OCI-LY7 (cell line): ENCODE measurements around the gene LRIF1. TPM values are rescaled to one million over a fixed set of nuclear protein-coding genes. Genes with fewer than 3 reads are reported as not detected.

Source experiments
- BruUV-seq: library from RNA; stranded (reverse); fragments of 400-500 nt; replicated peaks from 2 replicates; lab custom pipeline; 2021; lab: Mats Ljungman, UMichigan
- CTCF ChIA-PET: fragments of 300-600 bp; sonication (Branson Sonifier 250); formaldehyde crosslinking; loops from one replicate; lab custom pipeline; 2022; ENCODE audit warnings: antibody characterized with exemption; ENCODE audit not compliant: unreplicated experiment; lab: Charles Lee
- POLR2A ChIA-PET: fragments of 300-600 bp; sonication (Branson Sonifier 250); formaldehyde crosslinking; loops from one replicate; lab custom pipeline; 2022; ENCODE audit warnings: antibody characterized with exemption; lab: Charles Lee
- DNase-seq: peaks from one replicate; pipeline ENCODE4 v3.0.0-alpha.2; 2015; ENCODE audit warnings: low spot score
- H2AFZ ChIP-seq: fragments of 200-600 bp; sonication (generic), shearing (Covaris generic); 2 replicates; pipeline ENCODE4 v1.6.1; 2014; ENCODE audit warnings: mild to moderate bottlenecking, antibody characterized with exemption, low read length, moderate library complexity
- H3K27ac ChIP-seq: fragments of 200-600 bp; sonication (generic); 2 replicates; pipeline ENCODE4 v1.5.1; 2014; ENCODE audit warnings: mixed run types, low read depth, mild to moderate bottlenecking, moderate library complexity, low read length, inconsistent platforms; ENCODE audit not compliant: poor library complexity, severe bottlenecking
- H3K36me3 ChIP-seq: fragments of 200-600 bp; sonication (generic); 2 replicates; pipeline ENCODE4 v1.6.1; 2014; ENCODE audit warnings: mild to moderate bottlenecking, antibody characterized with exemption, low read length, moderate library complexity, mixed read lengths; ENCODE audit not compliant: insufficient read depth
- H3K4me1 ChIP-seq: fragments of 200-600 bp; sonication (generic); 2 replicates; pipeline ENCODE4 v1.5.1; 2014; ENCODE audit warnings: mild to moderate bottlenecking, low read length; ENCODE audit not compliant: insufficient read depth, poor library complexity, severe bottlenecking
- H3K4me2 ChIP-seq: fragments of 200-600 bp; sonication (generic); 2 replicates; pipeline ENCODE4 v1.6.1; 2014; ENCODE audit warnings: mild to moderate bottlenecking, low read length
- H3K4me3 ChIP-seq: fragments of 200-600 bp; sonication (generic); 2 replicates; pipeline ENCODE4 v1.5.1; 2014; ENCODE audit warnings: mild to moderate bottlenecking, low read depth, low read length; ENCODE audit not compliant: poor library complexity, severe bottlenecking
- H3K79me2 ChIP-seq: fragments of 200-600 bp; sonication (generic); 2 replicates; pipeline ENCODE4 v1.6.1; 2016; ENCODE audit warnings: low read depth, mild to moderate bottlenecking, low read length, moderate library complexity, mixed read lengths; ENCODE audit not compliant: insufficient read depth
- H3K9me2 ChIP-seq: fragments of 200-600 bp; sonication (generic); 2 replicates; pipeline ENCODE4 v1.6.1; 2016; ENCODE audit warnings: mild to moderate bottlenecking, low read length, mixed read lengths; ENCODE audit not compliant: insufficient read depth
- H3K9me3 ChIP-seq: fragments of 200-600 bp; sonication (generic); 2 replicates; pipeline ENCODE4 v1.6.1; 2014; ENCODE audit warnings: mild to moderate bottlenecking, mixed run types, low read length, mixed read lengths
- H4K20me1 ChIP-seq: fragments of 200-600 bp; sonication (generic); 2 replicates; pipeline ENCODE4 v1.6.1; 2014; ENCODE audit warnings: mild to moderate bottlenecking, antibody characterized with exemption, low read length, moderate library complexity, mixed read lengths; ENCODE audit not compliant: insufficient read depth
- CTCF ChIP-seq: fragments of 200-600 bp; sonication (generic); conservative IDR thresholded peaks from 2 replicates; pipeline ENCODE4 v1.5.1; 2014; ENCODE audit warnings: mild to moderate bottlenecking, antibody characterized with exemption, low read length, moderate library complexity, mixed read lengths
- EZH2phosphoT487 ChIP-seq: fragments of 200-600 bp; sonication (generic); IDR thresholded peaks from 2 replicates; pipeline ENCODE4 v1.6.1; 2018; ENCODE audit warnings: low read depth, borderline replicate concordance, mild to moderate bottlenecking, mixed run types, antibody characterized with exemption, low read length, moderate library complexity, mixed read lengths
- intact Hi-C: fragments of 100-400 bp; cut with micrococcal nuclease; formaldehyde crosslinking; loops from one replicate; pipeline ENCODE4 v1.10.0; 2022; ENCODE audit not compliant: unreplicated experiment
- total RNA-seq, 2 experiments: library from RNA; depleted of rRNA in 1 of 2; stranded (reverse); fragments of >200 nt in 1 of 2; shearing (Covaris generic) in 1 of 2; gene quantifications; 2 replicates each; pipeline ENCODE4 v1.2.3, GENCODE V29; 2014 to 2022

LRIF1 gene
- total RNA-seq, 2 experiments from 2014 or later = 7.1 to 12.2 TPM

GRCh38 chr1:110990541-110990940 is 26.8 kb upstream of the LRIF1 start:
- Histone ChIP-seq H3K4me1 (no peaks in the 10 kb centered on the region), H3K36me3 (no peaks in the 10 kb centered on the region), H4K20me1 (no peaks in the 10 kb centered on the region), H3K27ac (no peak overlapping the region), H3K4me2 (no peak overlapping the region), H3K9me2 (no peaks in the 10 kb centered on the region), H3K79me2 (no peaks in the 10 kb centered on the region), H3K4me3 (no peak overlapping the region), H3K9me3 (no peaks in the 10 kb centered on the region), H2AFZ (no peak overlapping the region)
- DNase-seq = no peak
- no TSS peak for BruUV-seq
- no peak for TF ChIP-seq EZH2phosphoT487
- TF ChIP-seq CTCF = no peak
- ChIA-PET CTCF (no interaction called here), POLR2A (no interaction called here)
- intact Hi-C loops = loop anchor here (5.0 to 10.0 kb wide), 3 partner anchors 158 to 466 kb away; no protein-coding TSS in a partner anchor

- BruUV-seq = no TSS peak
- H3K4me1 ChIP-seq = no peaks in the 10 kb centered on the region
- H4K20me1 ChIP-seq = no peaks in the 10 kb centered on the region
- POLR2A ChIA-PET = no interaction called here
- no peaks in the 10 kb centered on the region for H3K36me3 ChIP-seq
- no peak overlapping the region for H2AFZ ChIP-seq
- H3K4me3 ChIP-seq = no peak overlapping the region
- CTCF ChIA-PET = no interaction called here
- no peak overlapping the region for H3K27ac ChIP-seq
- no peaks in the 10 kb centered on the region for H3K79me2 ChIP-seq
- intact Hi-C loops = no loop called here
- H3K9me3 ChIP-seq = no peaks in the 10 kb centered on the region
- DNase-seq = no peak
- TF ChIP-seq EZH2phosphoT487 = no peak
- TF ChIP-seq CTCF = no peak
- H3K9me2 ChIP-seq = no peaks in the 10 kb centered on the region
- H3K4me2 ChIP-seq = no peak overlapping the region
Observed at GRCh38 chr1:110986407-110986891, 22.7 kb upstream of the LRIF1 start.

- Histone ChIP-seq H3K27ac (no peak overlapping the region), H3K36me3 (no peaks in the 10 kb centered on the region), H4K20me1 (no peaks in the 10 kb centered on the region), H3K4me2 (no peak overlapping the region), H3K4me1 (no peaks in the 10 kb centered on the region), H3K4me3 (no peak overlapping the region), H2AFZ (no peak overlapping the region), H3K9me3 (no peaks in the 10 kb centered on the region; the same call in 1 of the 2 replicates), H3K79me2 (no peaks in the 10 kb centered on the region), H3K9me2 (no peaks in the 10 kb centered on the region)
- intact Hi-C loops = no loop called here
- DNase-seq = no peak
- no TSS peak for BruUV-seq
- TF ChIP-seq CTCF (no peak), EZH2phosphoT487 (no peak)
- ChIA-PET POLR2A (interaction anchor here (0.6 to 1.1 kb wide), 2 partner anchors 22 to 38 kb away, joined by 3 read pairs; no protein-coding TSS in a partner anchor), CTCF (no interaction called here)
Observed at GRCh38 chr1:110982320-110982719, 18.6 kb upstream of the LRIF1 start.
